Nucleus accumbens (tissue), 56 donors: ENCODE results near the gene HIC1.

Experiments used
- DNase-seq, 56 donors: peaks; one replicate each; lab custom pipeline; 2025; lab: John Stamatoyannopoulos, UW

HIC1 gene

GRCh38 chr17:2042390-2042847 is 12.5 kb upstream of the HIC1 start:
- peak in 12 of 56 donors; percentile 24 to 60 (median 37) for DNase-seq

- DNase-seq = no peak
These were observed 12.0 kb upstream of the HIC1 start for GRCh38 chr17:2042933-2043332.

GRCh38 chr17:2043785-2044184 is 11.1 kb upstream of the HIC1 start:
- DNase-seq = no peak

- no peak for DNase-seq
These were observed 10.5 kb upstream of the HIC1 start for GRCh38 chr17:2044263-2044894.

GRCh38 chr17:2047590-2047989 is 7.3 kb upstream of the HIC1 start:
- no peak for DNase-seq

- peak in 2 of 56 donors; percentile 6 to 26 for DNase-seq
These were observed 6.1 kb upstream of the HIC1 start for GRCh38 chr17:2048805-2049204.

GRCh38 chr17:2049333-2050299 is 5.3 kb upstream of the HIC1 start:
- peak in 54 of 56 donors; percentile 18 to 88 (median 66) for DNase-seq

GRCh38 chr17:2050300-2051060 is 4.4 kb upstream of the HIC1 start:
- peak in 41 of 56 donors; percentile 7 to 82 (median 55) for DNase-seq

GRCh38 chr17:2051061-2051932 is 3.6 kb upstream of the HIC1 start:
- DNase-seq = peak in 14 of 56 donors; percentile 17 to 63 (median 36)

GRCh38 chr17:2051933-2052559 is 2.9 kb upstream of the HIC1 start:
- no peak for DNase-seq

GRCh38 chr17:2053380-2054261 is 1.3 kb upstream of the HIC1 start:
- peak in 47 of 56 donors; percentile 13 to 85 (median 54) for DNase-seq

- peak in 1 of 56 donors; percentile 44 for DNase-seq
These were observed 716 bp upstream of the HIC1 start for GRCh38 chr17:2054262-2054511.

- DNase-seq = no peak
These were observed 646 bp downstream of the HIC1 start for GRCh38 chr17:2055292-2056205.

GRCh38 chr17:2056206-2057174 is 1.6 kb downstream of the HIC1 start:
- no peak for DNase-seq

- DNase-seq = no peak
These were observed 2.4 kb downstream of the HIC1 start for GRCh38 chr17:2057175-2057759.
